Measurements from ENCODE around the gene KDM4C.

Gene KDM4C

GRCh38 chr9:6811436-6811835, 53.7 kb downstream of the KDM4C start:
- DNase-seq, result no peak

- no peak for DNase-seq
Measured at GRCh38 chr9:6816581-6816980, 58.8 kb downstream of the KDM4C start.

- DNase-seq, result no peak
Measured at GRCh38 chr9:6818292-6818922, 60.6 kb downstream of the KDM4C start.

GRCh38 chr9:6819112-6819511, 61.3 kb downstream of the KDM4C start:
- DNase-seq, result no peak

- no peak for DNase-seq
Measured at GRCh38 chr9:6819529-6819928, 61.8 kb downstream of the KDM4C start.

- no peak for DNase-seq
Measured at GRCh38 chr9:6822696-6823095, 64.9 kb downstream of the KDM4C start.

- DNase-seq, result peak; percentile 5
Measured at GRCh38 chr9:6827439-6828145, 69.8 kb downstream of the KDM4C start.

- no peak for DNase-seq
Measured at GRCh38 chr9:6829027-6829426, 71.3 kb downstream of the KDM4C start.

- no peak for DNase-seq
Measured at GRCh38 chr9:6829536-6829935, 71.8 kb downstream of the KDM4C start.

- no peak for DNase-seq
Measured at GRCh38 chr9:6833518-6834192, 75.9 kb downstream of the KDM4C start.

GRCh38 chr9:6834306-6834705, 76.5 kb downstream of the KDM4C start:
- no peak for DNase-seq

GRCh38 chr9:6838158-6838557, 80.4 kb downstream of the KDM4C start:
- DNase-seq, result no peak

- DNase-seq, result no peak
Measured at GRCh38 chr9:6842584-6842947, 84.8 kb downstream of the KDM4C start.

GRCh38 chr9:6843742-6844141, 86.0 kb downstream of the KDM4C start:
- no peak for DNase-seq

- no peak for DNase-seq
Measured at GRCh38 chr9:6844267-6844666, 86.5 kb downstream of the KDM4C start.

GRCh38 chr9:6845128-6845826, 87.5 kb downstream of the KDM4C start:
- DNase-seq, result no peak

GRCh38 chr9:6845880-6846279, 88.1 kb downstream of the KDM4C start:
- no peak for DNase-seq

GRCh38 chr9:6852243-6852963, 94.6 kb downstream of the KDM4C start:
- DNase-seq, result no peak

GRCh38 chr9:6855860-6856259, 98.1 kb downstream of the KDM4C start:
- DNase-seq, result no peak

- no peak for DNase-seq
Measured at GRCh38 chr9:6864102-6864501, 106.3 kb downstream of the KDM4C start.

- DNase-seq, result no peak
Measured at GRCh38 chr9:6869081-6869948, 111.5 kb downstream of the KDM4C start.

GRCh38 chr9:6870149-6870548, 112.4 kb downstream of the KDM4C start:
- no peak for DNase-seq
